ENCODE measurements around the gene TSPAN18.

Gene TSPAN18

DNA sequence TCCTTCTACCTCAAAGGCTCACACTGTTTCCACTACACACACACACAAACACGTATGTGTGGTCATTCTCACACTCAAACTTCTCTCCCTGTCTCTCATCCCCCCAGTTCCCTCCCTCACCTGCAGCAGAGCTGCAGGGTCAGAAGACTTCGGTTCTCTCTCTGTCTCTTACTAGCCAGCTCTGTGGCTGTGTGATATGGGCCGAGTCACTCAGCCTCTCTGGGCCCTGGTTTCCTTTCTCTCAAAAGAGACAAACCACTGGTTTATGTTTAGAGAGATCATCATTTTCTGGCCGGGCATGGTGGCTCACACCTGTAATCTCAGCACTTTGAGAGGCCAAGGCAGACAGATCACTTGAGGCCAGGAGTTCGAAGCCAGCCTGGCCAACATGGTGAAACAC lies 21.1 kb downstream of the TSPAN18 start:
- H3K27me3 ChIP-seq (ENCODE audit: control insufficient read depth in 1 of 2, insufficient read depth in 1 of 2, low read length in 2 of 2) = peaks cover 16 to 49% of the 10 kb centered on the region in 2 experiments
- no peaks in the 10 kb centered on the region for H3K9me3 ChIP-seq (ENCODE audit: control insufficient read depth, low read length)
- H2AK5ac ChIP-seq (ENCODE audit: low read length, severe bottlenecking) = no peak overlapping the region
- no peaks in the 10 kb centered on the region for H3K4me1 ChIP-seq (ENCODE audit: control insufficient read depth, insufficient read depth, low read depth, low read length)
- no peak for DNase-seq
- no peak overlapping the region for H3K9ac ChIP-seq (ENCODE audit: low read length)
- H3K23ac ChIP-seq (ENCODE audit: low read length in 2 of 2) = no peak overlapping the region
- no peak overlapping the region for H3K4me3 ChIP-seq (ENCODE audit: insufficient read depth in 1 of 2, low read depth in 1 of 2, low read length in 2 of 2)
- 88% methylated on average over 5 of the region's 5 CpGs for WGBS
- no peak overlapping the region for H2BK5ac ChIP-seq (ENCODE audit: low read depth, low read length, poor library complexity, severe bottlenecking)
- no peak overlapping the region for H3K27ac ChIP-seq (ENCODE audit: low read length, poor library complexity, severe bottlenecking)
- no peak overlapping the region for H3K4ac ChIP-seq (ENCODE audit: low read depth in 1 of 2, low read length in 2 of 2)
- H4K8ac ChIP-seq (ENCODE audit: low read length) = no peak overlapping the region
- H3K36me3 ChIP-seq (ENCODE audit: control insufficient read depth in 1 of 2, insufficient read depth in 2 of 2, low read depth in 1 of 2, low read length in 2 of 2) = no peaks in the 10 kb centered on the region
- no peak overlapping the region for H3K14ac ChIP-seq (ENCODE audit: low read length in 2 of 2)
- no peak overlapping the region for H3K4me2 ChIP-seq (ENCODE audit: low read length, poor library complexity, severe bottlenecking)
- H2BK120ac ChIP-seq (ENCODE audit: low read depth, low read length) = no peak overlapping the region
- no peak overlapping the region for H2BK15ac ChIP-seq (ENCODE audit: low read depth, poor library complexity, severe bottlenecking)
- no peaks in the 10 kb centered on the region for H3K79me1 ChIP-seq (replicated peaks; ENCODE audit: low read length, poor library complexity, severe bottlenecking)
- H2AFZ ChIP-seq (ENCODE audit: low read depth, low read length) = no peak overlapping the region
- H3K18ac ChIP-seq (ENCODE audit: low read depth in 1 of 2, low read length in 2 of 2) = no peak overlapping the region
- no peak overlapping the region for H4K91ac ChIP-seq (ENCODE audit: low read length)
- H2BK12ac ChIP-seq (ENCODE audit: low read length in 2 of 2) = no peak overlapping the region

DNA sequence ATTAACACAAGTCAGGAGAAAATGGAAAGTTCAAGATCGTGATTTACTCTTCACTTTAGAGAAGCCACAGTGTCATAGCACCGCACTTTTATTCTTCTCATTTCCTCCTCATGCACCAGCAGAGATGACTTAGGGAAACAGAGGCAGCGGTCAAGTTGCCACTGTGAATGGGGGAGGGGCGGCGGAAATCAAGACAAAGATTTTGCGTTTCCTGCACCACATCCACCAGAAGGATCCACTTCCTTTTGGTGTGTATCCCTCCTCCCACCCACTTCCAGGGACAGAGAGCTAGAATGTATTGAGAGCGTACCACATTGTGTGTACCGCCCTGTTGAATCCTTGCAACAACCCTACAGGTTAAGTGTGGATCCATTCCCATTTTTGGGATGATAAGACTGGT lies 21.8 kb downstream of the TSPAN18 start:
- Histone ChIP-seq H3K79me1 (replicated peaks; ENCODE audit: low read length, poor library complexity, severe bottlenecking) (no peaks in the 10 kb centered on the region), H3K4me1 (ENCODE audit: control insufficient read depth, insufficient read depth, low read depth, low read length) (no peaks in the 10 kb centered on the region), H2BK5ac (ENCODE audit: low read depth, low read length, poor library complexity, severe bottlenecking) (no peak overlapping the region), H2BK15ac (ENCODE audit: low read depth, poor library complexity, severe bottlenecking) (no peak overlapping the region), H3K27me3 (ENCODE audit: control insufficient read depth in 1 of 2, insufficient read depth in 1 of 2, low read length in 2 of 2) (peaks cover 16 to 49% of the 10 kb centered on the region in 2 experiments), H3K18ac (ENCODE audit: low read depth in 1 of 2, low read length in 2 of 2) (no peak overlapping the region), H3K9ac (ENCODE audit: low read length) (no peak overlapping the region), H3K4me3 (ENCODE audit: insufficient read depth in 1 of 2, low read depth in 1 of 2, low read length in 2 of 2) (no peak overlapping the region), H2BK120ac (ENCODE audit: low read depth, low read length) (no peak overlapping the region), H2BK12ac (ENCODE audit: low read length in 2 of 2) (no peak overlapping the region), H3K36me3 (ENCODE audit: control insufficient read depth in 1 of 2, insufficient read depth in 2 of 2, low read depth in 1 of 2, low read length in 2 of 2) (no peaks in the 10 kb centered on the region), H3K4me2 (ENCODE audit: low read length, poor library complexity, severe bottlenecking) (no peak overlapping the region), H3K9me3 (ENCODE audit: control insufficient read depth, low read length) (no peaks in the 10 kb centered on the region), H3K14ac (ENCODE audit: low read length in 2 of 2) (no peak overlapping the region), H3K23ac (ENCODE audit: low read length in 2 of 2) (no peak overlapping the region), H2AFZ (ENCODE audit: low read depth, low read length) (no peak overlapping the region), H2AK5ac (ENCODE audit: low read length, severe bottlenecking) (no peak overlapping the region), H4K8ac (ENCODE audit: low read length) (no peak overlapping the region), H3K4ac (ENCODE audit: low read depth in 1 of 2, low read length in 2 of 2) (no peak overlapping the region), H4K91ac (ENCODE audit: low read length) (no peak overlapping the region), H3K27ac (ENCODE audit: low read length, poor library complexity, severe bottlenecking) (no peak overlapping the region)
- DNase-seq = no peak
- WGBS = 95% methylated on average over 8 of the region's 8 CpGs

DNA sequence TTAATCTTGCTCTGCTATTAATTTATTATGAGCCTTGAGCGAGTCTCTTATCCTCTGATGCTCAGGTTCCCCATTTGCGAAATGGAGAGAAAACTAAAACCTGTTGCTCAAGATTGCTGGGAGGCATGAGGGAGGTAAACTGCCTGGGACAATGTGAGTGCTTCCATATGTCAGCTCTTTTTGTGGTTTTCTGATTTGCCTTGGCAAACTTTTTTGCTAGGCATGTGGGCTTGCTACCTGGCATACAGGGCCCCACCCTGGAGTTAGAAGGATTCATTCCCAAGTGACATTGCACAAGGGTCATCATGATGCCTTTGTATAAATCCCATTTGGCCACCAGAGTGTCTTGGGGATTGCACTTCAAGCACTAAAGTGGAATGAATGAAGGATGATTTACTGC lies 22.4 kb downstream of the TSPAN18 start:
- peaks cover 22 to 52% of the 10 kb centered on the region in 2 experiments for H3K27me3 ChIP-seq (ENCODE audit: control insufficient read depth in 1 of 2, insufficient read depth in 1 of 2, low read length in 2 of 2)
- no peaks in the 10 kb centered on the region for H3K9me3 ChIP-seq (ENCODE audit: control insufficient read depth, low read length)
- no peak overlapping the region for H2BK12ac ChIP-seq (ENCODE audit: low read length in 2 of 2)
- H3K23ac ChIP-seq (ENCODE audit: low read length in 2 of 2) = no peak overlapping the region
- no peak overlapping the region for H3K14ac ChIP-seq (ENCODE audit: low read length in 2 of 2)
- no peak overlapping the region for H2BK15ac ChIP-seq (ENCODE audit: low read depth, poor library complexity, severe bottlenecking)
- DNase-seq = no peak
- no peak overlapping the region for H3K9ac ChIP-seq (ENCODE audit: low read length)
- H3K36me3 ChIP-seq (ENCODE audit: control insufficient read depth in 1 of 2, insufficient read depth in 2 of 2, low read depth in 1 of 2, low read length in 2 of 2) = no peaks in the 10 kb centered on the region
- no peak overlapping the region for H2AFZ ChIP-seq (ENCODE audit: low read depth, low read length)
- H3K4me3 ChIP-seq (ENCODE audit: insufficient read depth in 1 of 2, low read depth in 1 of 2, low read length in 2 of 2) = no peak overlapping the region
- H3K18ac ChIP-seq (ENCODE audit: low read depth in 1 of 2, low read length in 2 of 2) = no peak overlapping the region
- H3K4ac ChIP-seq (ENCODE audit: low read depth in 1 of 2, low read length in 2 of 2) = no peak overlapping the region
- H2BK120ac ChIP-seq (ENCODE audit: low read depth, low read length) = no peak overlapping the region
- H2AK5ac ChIP-seq (ENCODE audit: low read length, severe bottlenecking) = no peak overlapping the region
- H4K8ac ChIP-seq (ENCODE audit: low read length) = no peak overlapping the region
- H4K91ac ChIP-seq (ENCODE audit: low read length) = no peak overlapping the region
- no peak overlapping the region for H3K4me2 ChIP-seq (ENCODE audit: low read length, poor library complexity, severe bottlenecking)
- H3K79me1 ChIP-seq (replicated peaks; ENCODE audit: low read length, poor library complexity, severe bottlenecking) = no peaks in the 10 kb centered on the region
- H3K27ac ChIP-seq (ENCODE audit: low read length, poor library complexity, severe bottlenecking) = no peak overlapping the region
- H3K4me1 ChIP-seq (ENCODE audit: control insufficient read depth, insufficient read depth, low read depth, low read length) = no peaks in the 10 kb centered on the region
- no peak overlapping the region for H2BK5ac ChIP-seq (ENCODE audit: low read depth, low read length, poor library complexity, severe bottlenecking)
- 94% methylated on average over 2 of the region's 2 CpGs for WGBS

DNA sequence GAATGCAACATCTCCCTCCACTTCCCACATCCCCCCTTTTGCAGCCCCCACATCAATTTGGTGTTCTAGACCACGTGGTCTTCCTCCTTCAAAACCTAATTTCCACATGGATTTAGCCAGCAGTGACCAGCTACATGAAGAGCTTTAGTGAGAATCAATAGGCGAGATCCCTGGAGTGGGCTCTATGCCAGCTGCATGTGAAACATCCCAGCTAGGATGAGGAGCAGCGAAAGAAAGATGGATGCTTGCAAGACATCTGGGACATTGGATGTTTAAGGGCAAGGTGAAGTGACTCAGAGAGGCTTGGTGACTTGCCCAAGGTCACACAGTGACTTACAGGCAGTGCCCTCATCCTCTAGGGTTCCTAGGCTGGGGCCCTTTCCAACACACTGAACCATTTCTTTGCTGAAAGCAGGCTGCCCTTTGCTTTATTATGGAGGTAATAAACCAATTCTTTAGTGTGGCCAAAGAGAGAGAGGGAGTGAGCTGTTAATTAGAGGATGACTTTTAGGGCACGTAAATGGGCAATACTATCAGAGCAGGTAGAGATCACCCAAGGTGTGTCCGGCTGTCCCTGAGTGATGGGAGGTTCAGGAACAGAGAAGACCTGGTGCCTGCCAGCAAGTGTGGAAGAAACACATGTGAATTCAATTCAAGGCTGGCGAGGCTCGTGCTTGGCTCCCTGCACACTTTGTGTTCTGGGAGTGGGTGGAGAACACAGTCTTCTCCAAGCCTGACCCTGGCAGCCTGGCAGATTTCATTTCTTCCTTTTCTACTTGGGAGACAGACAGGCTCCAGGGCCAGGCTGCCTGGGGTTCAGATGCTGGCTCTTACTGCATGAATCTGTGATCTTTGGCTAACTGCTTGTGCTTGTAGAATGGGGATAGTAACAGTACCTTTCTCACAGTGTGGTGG lies 24.0 kb downstream of the TSPAN18 start:
- 78% methylated on average over 7 of the region's 7 CpGs for WGBS
- H3K4ac ChIP-seq (ENCODE audit: low read depth in 1 of 2, low read length in 2 of 2) = no peak overlapping the region
- H3K9ac ChIP-seq (ENCODE audit: low read length) = no peak overlapping the region
- no peak for DNase-seq
- no peak overlapping the region for H2AK5ac ChIP-seq (ENCODE audit: low read length, severe bottlenecking)
- no peaks in the 10 kb centered on the region for H3K79me1 ChIP-seq (replicated peaks; ENCODE audit: low read length, poor library complexity, severe bottlenecking)
- no peaks in the 10 kb centered on the region for H3K36me3 ChIP-seq (ENCODE audit: control insufficient read depth in 1 of 2, insufficient read depth in 2 of 2, low read depth in 1 of 2, low read length in 2 of 2)
- H3K27ac ChIP-seq (ENCODE audit: low read length, poor library complexity, severe bottlenecking) = no peak overlapping the region
- H2BK120ac ChIP-seq (ENCODE audit: low read depth, low read length) = no peak overlapping the region
- H3K9me3 ChIP-seq (ENCODE audit: control insufficient read depth, low read length) = no peaks in the 10 kb centered on the region
- H2AFZ ChIP-seq (ENCODE audit: low read depth, low read length) = no peak overlapping the region
- no peak overlapping the region for H3K4me3 ChIP-seq (ENCODE audit: insufficient read depth in 1 of 2, low read depth in 1 of 2, low read length in 2 of 2)
- no peak overlapping the region for H3K14ac ChIP-seq (ENCODE audit: low read length in 2 of 2)
- H3K4me2 ChIP-seq (ENCODE audit: low read length, poor library complexity, severe bottlenecking) = no peak overlapping the region
- H4K91ac ChIP-seq (ENCODE audit: low read length) = no peak overlapping the region
- no peak overlapping the region for H3K18ac ChIP-seq (ENCODE audit: low read depth in 1 of 2, low read length in 2 of 2)
- no peak overlapping the region for H4K8ac ChIP-seq (ENCODE audit: low read length)
- H2BK15ac ChIP-seq (ENCODE audit: low read depth, poor library complexity, severe bottlenecking) = no peak overlapping the region
- no peak overlapping the region for H3K23ac ChIP-seq (ENCODE audit: low read length in 2 of 2)
- H3K27me3 ChIP-seq (ENCODE audit: control insufficient read depth in 1 of 2, insufficient read depth in 1 of 2, low read length in 2 of 2) = peaks cover 38 to 56% of the 10 kb centered on the region in 2 experiments
- H3K4me1 ChIP-seq (ENCODE audit: control insufficient read depth, insufficient read depth, low read depth, low read length) = no peaks in the 10 kb centered on the region
- no peak overlapping the region for H2BK12ac ChIP-seq (ENCODE audit: low read length in 2 of 2)
- no peak overlapping the region for H2BK5ac ChIP-seq (ENCODE audit: low read depth, low read length, poor library complexity, severe bottlenecking)

Measured in mesenchymal stem cell (in vitro differentiated cells and primary cell).